ENCODE measurements around the gene B3GALT5. TPM values are rescaled to one million over a fixed set of nuclear protein-coding genes. Genes with fewer than 3 reads are reported as not detected.

B3GALT5 gene
- total and polyA plus RNA-seq, 2 of the 4 experiments (the other 2 are of a cell fraction) = 0.05 to 0.18 TPM

DNA sequence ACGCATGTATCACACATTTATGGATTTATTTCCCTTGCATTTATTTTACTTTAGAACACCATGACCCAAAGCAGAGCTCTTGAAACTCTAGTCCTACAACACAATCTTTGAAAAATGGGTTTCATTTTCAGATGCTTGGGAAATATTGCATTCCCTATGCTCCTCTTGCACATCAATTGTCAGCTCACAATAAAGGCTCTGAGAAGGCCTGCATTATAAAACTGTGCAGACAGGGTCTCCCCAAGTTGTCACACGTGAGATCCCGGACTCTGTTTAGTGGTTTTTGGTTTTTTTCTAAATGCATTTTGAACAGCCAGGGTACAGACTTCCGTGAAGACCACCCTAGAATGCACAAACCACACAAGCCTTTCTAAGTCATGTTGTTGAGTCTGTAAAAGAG is 9.9 kb upstream of the B3GALT5 start:
- intact Hi-C loops (cut with micrococcal nuclease) (no loop called here), in situ Hi-C loops (cut with MboI; ENCODE audit: low sequenced_read_pairs) (no loop called here), dilution Hi-C loops (cut with HindIII; ENCODE audit: low sequenced_read_pairs, unreplicated experiment) (no loop called here)
- no peak overlapping the region for H2BK120ac ChIP-seq (ENCODE audit: low read depth, low read length)
- H3K9me1 ChIP-seq (ENCODE audit: insufficient read depth, low read length) = no peaks in the 10 kb centered on the region
- H2AK5ac ChIP-seq (ENCODE audit: low read depth, low read length) = no peak overlapping the region
- no peaks in the 10 kb centered on the region for H3K79me1 ChIP-seq (ENCODE audit: low read depth in 1 of 2, low read length in 2 of 2)
- H3K9me3 ChIP-seq (ENCODE audit: control insufficient read depth, insufficient read depth, low read length) = no peaks in the 10 kb centered on the region
- no peak overlapping the region for H2BK15ac ChIP-seq (ENCODE audit: low read depth, low read length)
- no peak overlapping the region for H4K8ac ChIP-seq (ENCODE audit: low read depth in 2 of 2, low read length in 2 of 2)
- no peak overlapping the region for H2AFZ ChIP-seq (replicated peaks; ENCODE audit: low read length, poor library complexity)
- H3K56ac ChIP-seq (ENCODE audit: extremely low read depth, insufficient read depth, low read length) = no peak overlapping the region
- DNase-seq (no peak), ATAC-seq (ENCODE audit: low read depth) (no peak)
- H3K4me2 ChIP-seq (ENCODE audit: low read depth, low read length) = no peak overlapping the region
- H3K18ac ChIP-seq (ENCODE audit: low read depth, low read length) = no peak overlapping the region
- no peak overlapping the region for H4K5ac ChIP-seq (ENCODE audit: low read depth, low read length)
- H3K23ac ChIP-seq (ENCODE audit: low read depth, low read length) = no peak overlapping the region
- no peak overlapping the region for H4K91ac ChIP-seq (ENCODE audit: insufficient read depth, low read depth, low read length)
- no peak overlapping the region for H3K4ac ChIP-seq (ENCODE audit: low read depth, low read length)
- POLR2A ChIA-PET (ENCODE audit: unreplicated experiment) = no interaction called here
- H4K20me1 ChIP-seq (ENCODE audit: insufficient read depth, low read length) = no peaks in the 10 kb centered on the region
- no peak overlapping the region for H3K27ac ChIP-seq (ENCODE audit: insufficient read depth, low read length)
- no peaks in the 10 kb centered on the region for H3K4me1 ChIP-seq (ENCODE audit: control insufficient read depth, insufficient read depth, low read length)
- TF ChIP-seq MXI1 (IDR thresholded peaks at IDR 0.05; ENCODE audit: borderline replicate concordance, low read depth, low read length) = no peak
- TF ChIP-seq RFX5 (IDR thresholded peaks at IDR 0.05; ENCODE audit: low read depth, low read length) = no peak
- no peak for TF ChIP-seq MAZ (IDR thresholded peaks at IDR 0.05; ENCODE audit: borderline replicate concordance, low read depth, low read length)
- TF ChIP-seq BHLHE40 (IDR thresholded peaks at IDR 0.05; ENCODE audit: low read depth, low read length) = no peak
- TF ChIP-seq RCOR1 (IDR thresholded peaks at IDR 0.05; ENCODE audit: insufficient replicate concordance, low read length) = no peak
- TF ChIP-seq, protein P1, sequence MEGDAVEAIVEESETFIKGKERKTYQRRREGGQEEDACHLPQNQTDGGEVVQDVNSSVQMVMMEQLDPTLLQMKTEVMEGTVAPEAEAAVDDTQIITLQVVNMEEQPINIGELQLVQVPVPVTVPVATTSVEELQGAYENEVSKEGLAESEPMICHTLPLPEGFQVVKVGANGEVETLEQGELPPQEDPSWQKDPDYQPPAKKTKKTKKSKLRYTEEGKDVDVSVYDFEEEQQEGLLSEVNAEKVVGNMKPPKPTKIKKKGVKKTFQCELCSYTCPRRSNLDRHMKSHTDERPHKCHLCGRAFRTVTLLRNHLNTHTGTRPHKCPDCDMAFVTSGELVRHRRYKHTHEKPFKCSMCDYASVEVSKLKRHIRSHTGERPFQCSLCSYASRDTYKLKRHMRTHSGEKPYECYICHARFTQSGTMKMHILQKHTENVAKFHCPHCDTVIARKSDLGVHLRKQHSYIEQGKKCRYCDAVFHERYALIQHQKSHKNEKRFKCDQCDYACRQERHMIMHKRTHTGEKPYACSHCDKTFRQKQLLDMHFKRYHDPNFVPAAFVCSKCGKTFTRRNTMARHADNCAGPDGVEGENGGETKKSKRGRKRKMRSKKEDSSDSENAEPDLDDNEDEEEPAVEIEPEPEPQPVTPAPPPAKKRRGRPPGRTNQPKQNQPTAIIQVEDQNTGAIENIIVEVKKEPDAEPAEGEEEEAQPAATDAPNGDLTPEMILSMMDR (conservative IDR thresholded peaks at IDR 0.05; ENCODE audit: low read depth, low read length) = no peak
- TF ChIP-seq, protein P2, sequence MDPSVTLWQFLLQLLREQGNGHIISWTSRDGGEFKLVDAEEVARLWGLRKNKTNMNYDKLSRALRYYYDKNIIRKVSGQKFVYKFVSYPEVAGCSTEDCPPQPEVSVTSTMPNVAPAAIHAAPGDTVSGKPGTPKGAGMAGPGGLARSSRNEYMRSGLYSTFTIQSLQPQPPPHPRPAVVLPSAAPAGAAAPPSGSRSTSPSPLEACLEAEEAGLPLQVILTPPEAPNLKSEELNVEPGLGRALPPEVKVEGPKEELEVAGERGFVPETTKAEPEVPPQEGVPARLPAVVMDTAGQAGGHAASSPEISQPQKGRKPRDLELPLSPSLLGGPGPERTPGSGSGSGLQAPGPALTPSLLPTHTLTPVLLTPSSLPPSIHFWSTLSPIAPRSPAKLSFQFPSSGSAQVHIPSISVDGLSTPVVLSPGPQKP (IDR thresholded peaks at IDR 0.05; ENCODE audit: borderline replicate concordance, low read depth, low read length) = no peak
- TF ChIP-seq CEBPB (IDR thresholded peaks at IDR 0.05; ENCODE audit: low read depth, low read length) = no peak
- TF ChIP-seq MAFK (IDR thresholded peaks at IDR 0.05; ENCODE audit: low read depth, low read length) = no peak
- TF ChIP-seq, protein P3, sequence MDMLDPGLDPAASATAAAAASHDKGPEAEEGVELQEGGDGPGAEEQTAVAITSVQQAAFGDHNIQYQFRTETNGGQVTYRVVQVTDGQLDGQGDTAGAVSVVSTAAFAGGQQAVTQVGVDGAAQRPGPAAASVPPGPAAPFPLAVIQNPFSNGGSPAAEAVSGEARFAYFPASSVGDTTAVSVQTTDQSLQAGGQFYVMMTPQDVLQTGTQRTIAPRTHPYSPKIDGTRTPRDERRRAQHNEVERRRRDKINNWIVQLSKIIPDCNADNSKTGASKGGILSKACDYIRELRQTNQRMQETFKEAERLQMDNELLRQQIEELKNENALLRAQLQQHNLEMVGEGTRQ (IDR thresholded peaks at IDR 0.05; ENCODE audit: low read depth, low read length) = no peak
- no peak for TF ChIP-seq RAD21 (IDR thresholded peaks at IDR 0.05; ENCODE audit: low read length)
- no peak for TF ChIP-seq NFE2L2 (IDR thresholded peaks at IDR 0.05; ENCODE audit: low read depth, low read length)
- TF ChIP-seq FOS (IDR thresholded peaks at IDR 0.05; ENCODE audit: low read depth, low read length) = no peak
- TF ChIP-seq POLR2A (IDR thresholded peaks at IDR 0.05; ENCODE audit: low read depth, low read length) = no peak
- no peak overlapping the region for H3K9ac ChIP-seq (ENCODE audit: low read depth, low read length)
- no peak overlapping the region for H3K14ac ChIP-seq (replicated peaks; ENCODE audit: low read depth, low read length)
- no peaks in the 10 kb centered on the region for H3K36me3 ChIP-seq (ENCODE audit: control insufficient read depth, insufficient read depth, low read length)
- H3K27me3 ChIP-seq (ENCODE audit: control insufficient read depth, insufficient read depth, low read length) = peaks cover 2% of the 10 kb centered on the region; the same call in 1 of the 2 replicates
- H2BK5ac ChIP-seq (ENCODE audit: low read depth, low read length, poor library complexity, severe bottlenecking) = no peak overlapping the region
- CTCF ChIA-PET = no interaction called here
- no peak overlapping the region for H2BK20ac ChIP-seq (ENCODE audit: low read depth, low read length)
- BruUV-seq (replicated peaks) = no TSS peak
- H2AK9ac ChIP-seq (replicated peaks; ENCODE audit: low read depth, low read length, poor library complexity) = no peak overlapping the region
- no CpG with 5 or more reads among the region's 4 CpGs for WGBS, 2 experiments (ENCODE audit: extremely low coverage in 2 of 2, insufficient read length in 1 of 2)
- H3K4me3 ChIP-seq (ENCODE audit: insufficient read depth, low read depth, low read length) = no peak overlapping the region
